HEK293 (cell line): ENCODE measurements around the gene INKA2.

Experiments
- CTCF ChIP-seq: fragments of 450-650 bp; formaldehyde crosslinking; IDR thresholded peaks from 2 replicates; pipeline ENCODE4 v1.5.1; 2016; ENCODE audit warnings: missing biosample characterization, missing genetic modification characterization
- KLF9 ChIP-seq: fragments of 450-650 bp; formaldehyde crosslinking; IDR thresholded peaks from 2 replicates; pipeline ENCODE4 v1.5.1; 2016; ENCODE audit warnings: missing biosample characterization, missing genetic modification characterization, low read depth
- SETDB1 ChIP-seq: IDR thresholded peaks from one replicate; pipeline ENCODE4 v1.6.1; 2017; ENCODE audit warnings: mild to moderate bottlenecking, low read length, moderate library complexity, mixed read lengths; ENCODE audit not compliant: insufficient read length
- TCF7L2 ChIP-seq: IDR thresholded peaks from 2 replicates; pipeline ENCODE4 v1.6.1; 2011; ENCODE audit warnings: low read depth, mild to moderate bottlenecking, inconsistent platforms, low read length, moderate library complexity, borderline replicate concordance
- ZNF623 ChIP-seq: fragments of 450-650 bp; formaldehyde crosslinking; IDR thresholded peaks from 2 replicates; pipeline ENCODE4 v1.5.1; 2016; ENCODE audit warnings: missing biosample characterization, missing genetic modification characterization
- TF ChIP-seq, protein P1 (sequence below): fragments of 450-650 bp; formaldehyde crosslinking; IDR thresholded peaks from 2 replicates; pipeline ENCODE4 v1.5.1; 2016; ENCODE audit warnings: missing biosample characterization, missing genetic modification characterization

DNA sequence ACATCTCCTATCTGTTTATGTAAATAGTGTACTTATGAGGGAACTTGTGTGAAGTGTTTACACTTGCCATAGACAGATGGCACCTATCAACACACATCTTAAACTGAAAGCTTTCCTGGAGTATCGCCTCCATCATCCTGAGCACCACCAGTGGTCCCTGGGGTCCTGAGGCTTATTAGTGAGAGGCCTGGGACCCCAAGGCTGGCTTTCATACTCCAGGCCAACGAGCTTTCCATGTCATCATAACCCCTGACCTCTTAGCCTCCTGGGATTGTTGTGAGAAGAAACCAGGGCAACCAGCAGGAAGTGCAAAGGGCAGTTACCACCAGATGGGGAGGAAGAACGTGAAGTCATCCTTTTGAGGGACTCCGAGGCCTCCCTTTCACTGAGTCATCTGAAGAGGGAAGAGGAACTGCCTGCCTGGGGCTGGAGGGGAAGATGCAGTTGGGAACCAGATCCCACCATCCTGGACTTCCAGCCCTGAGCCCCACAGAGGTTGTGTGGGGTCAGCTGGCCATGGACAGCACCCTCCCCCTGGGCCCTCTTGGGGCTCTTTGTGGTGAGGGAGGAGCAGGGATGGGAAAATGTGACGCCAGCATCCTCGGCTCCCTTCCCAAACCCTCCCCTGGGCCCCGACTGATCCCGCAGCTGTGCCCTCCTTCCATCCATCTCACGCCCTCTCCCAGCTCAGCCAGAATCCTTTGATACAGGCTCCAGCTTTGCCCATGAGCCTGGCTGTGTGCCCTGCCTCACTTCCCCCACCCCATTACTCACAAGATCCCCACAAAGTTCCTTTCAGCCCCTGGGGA is 5.8 kb downstream of the INKA2 start:
- no peak for TF ChIP-seq CTCF (tag by site-specific recombination)
- no peak for TF ChIP-seq KLF9
- TF ChIP-seq SETDB1: no peak
- TF ChIP-seq ZNF623: no peak
- TF ChIP-seq, protein P1, sequence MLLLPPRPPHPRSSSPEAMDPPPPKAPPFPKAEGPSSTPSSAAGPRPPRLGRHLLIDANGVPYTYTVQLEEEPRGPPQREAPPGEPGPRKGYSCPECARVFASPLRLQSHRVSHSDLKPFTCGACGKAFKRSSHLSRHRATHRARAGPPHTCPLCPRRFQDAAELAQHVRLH (tag by site-specific recombination): no peak
- TF ChIP-seq TCF7L2: no peak
